ENCODE data around the gene YARS2.

DNA sequence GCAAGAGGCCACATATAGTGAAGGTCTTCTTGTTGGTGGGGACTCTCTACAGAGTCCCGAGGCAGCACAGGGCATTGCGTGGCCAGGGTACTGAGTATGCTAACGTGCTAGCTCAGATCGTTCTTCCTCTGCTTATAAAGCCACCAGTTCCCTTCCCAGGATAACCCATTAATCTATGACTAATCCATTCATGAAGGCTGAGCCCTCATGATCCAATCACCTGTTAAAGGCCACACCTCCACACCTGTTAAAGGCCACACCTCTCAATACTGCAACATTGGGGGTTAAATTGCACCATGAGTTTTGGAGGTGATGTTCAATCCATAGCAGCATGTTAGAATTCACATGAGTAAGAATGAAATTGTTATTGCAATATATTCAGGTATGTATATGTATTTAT is 12.8 kb upstream of the YARS2 start:
- no peak for TF ChIP-seq EZH2phosphoT487 (IDR thresholded peaks at IDR 0.05; ENCODE audit: borderline replicate concordance, low read length)
- TF ChIP-seq, protein P1, sequence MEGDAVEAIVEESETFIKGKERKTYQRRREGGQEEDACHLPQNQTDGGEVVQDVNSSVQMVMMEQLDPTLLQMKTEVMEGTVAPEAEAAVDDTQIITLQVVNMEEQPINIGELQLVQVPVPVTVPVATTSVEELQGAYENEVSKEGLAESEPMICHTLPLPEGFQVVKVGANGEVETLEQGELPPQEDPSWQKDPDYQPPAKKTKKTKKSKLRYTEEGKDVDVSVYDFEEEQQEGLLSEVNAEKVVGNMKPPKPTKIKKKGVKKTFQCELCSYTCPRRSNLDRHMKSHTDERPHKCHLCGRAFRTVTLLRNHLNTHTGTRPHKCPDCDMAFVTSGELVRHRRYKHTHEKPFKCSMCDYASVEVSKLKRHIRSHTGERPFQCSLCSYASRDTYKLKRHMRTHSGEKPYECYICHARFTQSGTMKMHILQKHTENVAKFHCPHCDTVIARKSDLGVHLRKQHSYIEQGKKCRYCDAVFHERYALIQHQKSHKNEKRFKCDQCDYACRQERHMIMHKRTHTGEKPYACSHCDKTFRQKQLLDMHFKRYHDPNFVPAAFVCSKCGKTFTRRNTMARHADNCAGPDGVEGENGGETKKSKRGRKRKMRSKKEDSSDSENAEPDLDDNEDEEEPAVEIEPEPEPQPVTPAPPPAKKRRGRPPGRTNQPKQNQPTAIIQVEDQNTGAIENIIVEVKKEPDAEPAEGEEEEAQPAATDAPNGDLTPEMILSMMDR (IDR thresholded peaks at IDR 0.05; ENCODE audit: low read depth, low read length, poor library complexity, severe bottlenecking): no peak
